ENCODE measurements around the gene FAM151A.

The FAM151A gene

DNA sequence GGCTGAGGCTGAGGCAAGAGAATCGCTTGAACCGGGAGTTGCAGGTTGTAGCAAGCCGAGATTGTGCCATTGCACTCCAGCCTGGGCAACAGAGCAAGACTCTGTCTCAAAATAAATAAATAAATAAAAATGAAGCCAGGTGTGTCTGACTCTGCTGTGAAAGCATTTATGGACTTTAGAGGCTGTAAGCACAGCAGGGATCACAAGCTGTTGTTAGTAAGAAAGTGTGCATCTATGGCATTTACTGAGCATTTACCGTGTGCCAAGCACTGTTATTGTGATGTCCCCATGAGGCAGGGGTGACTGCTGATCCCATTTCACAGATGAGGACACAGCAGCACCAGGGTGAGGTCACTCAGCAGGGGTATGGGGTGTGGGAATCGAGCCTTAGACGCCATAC, 20.1 kb downstream of the FAM151A start:
- no peak for DNase-seq

GRCh38 chr1:54602554-54602953, 20.8 kb downstream of the FAM151A start:
- no peak for DNase-seq

GRCh38 chr1:54601730-54602129, 21.6 kb downstream of the FAM151A start:
- no peak for DNase-seq

GRCh38 chr1:54600947-54601721, 22.2 kb downstream of the FAM151A start:
- DNase-seq, result no peak

GRCh38 chr1:54599211-54599823, 24.0 kb downstream of the FAM151A start:
- DNase-seq, result no peak

- no peak for DNase-seq
Measured at GRCh38 chr1:54597455-54598030, 25.8 kb downstream of the FAM151A start.

DNA sequence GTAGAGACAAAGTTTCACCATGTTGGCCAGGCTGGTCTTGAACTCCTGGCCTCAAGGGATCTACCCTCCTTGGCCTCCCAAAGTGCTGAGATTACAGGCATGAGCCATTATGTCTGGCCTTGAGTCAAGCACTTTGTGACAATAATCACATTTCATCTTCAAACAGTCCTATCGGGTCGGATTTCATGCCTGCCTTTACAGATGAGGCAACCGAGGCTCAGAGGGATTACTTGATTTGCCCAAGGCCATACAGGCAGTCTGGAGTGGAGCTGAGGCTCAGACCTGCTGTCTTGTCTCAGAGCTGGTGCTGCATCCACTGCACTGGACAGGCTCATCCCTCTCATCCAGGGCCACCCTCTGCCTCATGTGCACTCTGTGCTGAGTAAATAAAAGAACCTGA, 26.6 kb downstream of the FAM151A start:
- no peak for DNase-seq

GRCh38 chr1:54595956-54596498, 27.3 kb downstream of the FAM151A start:
- no peak for DNase-seq

DNA sequence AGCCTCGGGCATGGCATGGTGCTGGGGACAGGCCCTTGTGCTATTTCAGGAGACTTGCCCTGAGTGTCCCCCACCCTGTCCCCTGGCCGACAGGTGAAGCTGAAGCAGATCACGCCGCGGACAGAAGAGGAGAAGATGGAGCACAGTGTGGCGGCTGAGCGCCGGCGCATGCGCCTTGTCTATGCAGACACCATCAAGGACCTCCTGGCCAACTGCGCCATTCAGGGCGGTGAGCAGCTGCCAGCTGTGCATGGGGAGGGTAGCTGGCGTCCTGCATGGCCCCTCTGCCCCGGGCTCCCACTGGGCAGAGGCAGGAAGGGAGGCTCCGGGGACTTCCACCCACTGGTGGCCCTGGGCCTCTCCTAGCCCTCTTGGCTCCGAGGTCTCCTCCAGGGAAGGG, 28.9 kb downstream of the FAM151A start:
- DNase-seq, result no peak

- DNase-seq, result no peak
Measured at GRCh38 chr1:54593571-54594160, 29.7 kb downstream of the FAM151A start.

- DNase-seq, result no peak
Measured at GRCh38 chr1:54591127-54591756, 32.1 kb downstream of the FAM151A start.

DNA sequence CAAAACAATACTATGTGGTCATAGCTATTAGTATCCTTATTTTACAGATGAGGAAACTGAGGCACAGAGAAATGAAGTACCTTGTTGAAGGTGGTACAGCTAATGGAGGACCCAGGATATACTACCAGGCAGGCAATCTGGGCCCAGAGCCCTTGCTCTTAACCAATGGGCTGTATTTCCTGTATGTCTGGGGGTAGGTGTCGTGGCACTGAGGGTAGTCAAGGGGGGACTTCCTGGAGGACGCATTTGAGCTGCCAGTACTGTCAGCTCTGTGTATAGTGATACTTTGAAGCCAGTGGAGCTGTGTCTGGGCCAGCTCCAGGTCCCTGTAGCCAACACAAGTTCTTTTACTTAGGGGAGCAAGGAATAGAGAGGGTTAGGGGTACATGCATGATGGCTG, 34.9 kb downstream of the FAM151A start:
- DNase-seq, result no peak

- DNase-seq, result no peak
Measured at GRCh38 chr1:54585181-54586066, 37.9 kb downstream of the FAM151A start.

DNA sequence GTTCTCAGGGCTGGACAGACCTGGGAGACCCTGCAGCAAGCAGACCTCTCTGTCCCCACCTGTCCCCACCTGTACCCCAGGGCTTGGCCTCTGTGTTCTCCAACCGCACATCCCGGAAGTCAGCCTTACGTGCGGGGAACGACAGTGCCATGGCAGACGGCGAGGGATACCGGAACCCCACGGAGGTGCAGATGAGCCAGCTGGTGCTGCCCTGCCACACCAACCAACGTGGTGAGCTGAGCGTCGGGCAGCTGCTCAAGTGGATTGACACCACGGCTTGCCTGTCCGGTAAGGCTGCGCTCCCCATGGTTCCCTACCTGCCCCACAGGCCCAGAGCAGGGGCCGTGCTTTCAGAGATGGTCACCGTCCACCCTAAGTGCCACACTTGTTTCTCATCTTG, 38.8 kb downstream of the FAM151A start:
- DNase-seq, result no peak

GRCh38 chr1:54583871-54584270, 39.5 kb downstream of the FAM151A start:
- DNase-seq, result no peak

GRCh38 chr1:54583307-54583686, 40.0 kb downstream of the FAM151A start:
- no peak for DNase-seq

DNA sequence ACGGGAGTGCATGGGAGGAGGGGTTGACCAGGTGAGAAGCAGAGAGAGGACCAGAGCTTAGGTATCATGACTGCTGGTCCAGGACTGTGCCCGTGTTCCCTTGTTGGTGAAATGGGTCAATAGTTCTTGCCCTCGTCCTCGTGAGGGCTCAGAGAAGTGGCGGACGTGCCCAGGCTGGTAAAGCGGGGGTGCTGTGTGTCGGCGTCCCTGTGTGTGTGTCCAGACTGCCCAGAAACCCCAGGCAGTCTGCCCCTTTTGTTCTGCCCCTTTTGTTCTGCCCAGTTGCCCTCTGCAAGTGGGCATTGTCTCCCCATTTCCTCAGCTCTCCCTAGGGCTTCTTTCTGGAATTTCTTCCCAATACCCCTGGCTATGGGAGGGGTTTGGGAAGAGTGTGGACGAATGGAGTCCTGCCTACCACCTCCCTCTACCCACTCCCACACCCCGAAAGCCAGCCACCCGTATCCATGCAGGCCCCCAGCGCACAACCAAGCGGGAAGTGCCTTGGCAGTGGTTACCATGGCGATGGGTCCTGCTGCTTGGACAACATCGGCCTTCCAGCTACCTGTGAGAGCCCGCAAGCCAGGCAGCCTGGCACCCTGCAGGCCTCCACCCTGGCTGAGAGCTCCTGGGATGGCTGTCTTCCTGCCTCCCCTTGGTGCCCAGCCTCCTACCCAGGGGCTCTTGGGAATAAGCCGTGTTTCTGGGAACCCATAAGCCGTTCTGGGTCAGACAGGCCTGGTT, 40.6 kb downstream of the FAM151A start:
- DNase-seq, result no peak

GRCh38 chr1:54581621-54582035, 41.7 kb downstream of the FAM151A start:
- no peak for DNase-seq

DNA sequence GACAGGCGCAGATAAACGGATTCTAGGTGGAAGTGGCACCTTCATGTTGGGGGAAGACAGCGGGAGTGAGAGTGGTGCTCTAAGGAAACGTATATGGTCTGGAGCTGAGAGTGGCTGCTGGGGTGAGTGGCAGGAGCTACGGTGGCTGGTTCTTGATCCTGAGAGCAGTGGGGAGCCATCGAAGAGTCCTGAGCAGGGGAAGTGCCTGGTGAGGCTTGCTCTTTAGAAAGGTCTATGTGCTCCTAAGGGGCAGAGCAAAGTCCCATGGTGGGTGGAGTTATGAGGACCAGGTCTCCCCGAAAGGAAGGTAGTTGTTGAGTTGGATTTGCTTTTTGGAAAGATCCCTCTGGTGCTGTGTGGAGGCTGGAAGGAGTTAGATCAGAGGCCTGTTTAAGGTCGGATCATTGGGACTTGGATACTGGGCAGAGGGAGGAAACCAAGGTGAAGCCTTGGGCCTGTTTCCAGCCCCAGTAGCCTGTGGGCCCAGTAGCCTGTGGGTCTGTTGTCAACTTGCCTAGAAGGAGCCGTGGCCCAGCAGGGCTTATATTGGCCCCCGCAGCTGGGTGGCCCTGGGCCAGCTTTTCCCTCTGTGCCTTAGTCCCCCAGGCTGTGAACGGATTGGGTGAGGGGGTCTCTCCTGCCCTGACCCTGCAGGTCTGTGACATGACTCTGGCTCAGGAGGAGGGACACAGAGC, 42.3 kb downstream of the FAM151A start:
- no peak for DNase-seq

- DNase-seq, result no peak
Measured at GRCh38 chr1:54579337-54579781, 44.0 kb downstream of the FAM151A start.

- DNase-seq, result no peak
Measured at GRCh38 chr1:54577612-54578011, 45.7 kb downstream of the FAM151A start.
